HepG2 (cell line): ENCODE data around the gene ALPL. TPM values are rescaled to one million over a fixed set of nuclear protein-coding genes. Genes with fewer than 3 reads are reported as not detected.

Experiments
- ATAC-seq: fragments of 200-7000 bp; cut with Tn5 transposase; 3 replicates; pipeline ENCODE4 v1.9.1; 2020; ENCODE audit warnings: mild to moderate bottlenecking, moderate library complexity
- BruUV-seq: library from RNA; stranded (reverse); fragments of 400-500 nt; replicated peaks from 2 replicates; lab custom pipeline; 2021; lab: Mats Ljungman, UMichigan
- CTCF ChIA-PET: fragments of 300-600 bp; formaldehyde crosslinking; extraction: SDS; loops from one replicate; lab custom pipeline; 2021; ENCODE audit warnings: low total read pairs, inconsistent platforms, low intra/inter-chr PET ratio; lab: Yijun Ruan, JAX
- POLR2A ChIA-PET: fragments of 350-600 bp; sonication (Branson Sonifier 250); formaldehyde crosslinking; loops from one replicate; lab custom pipeline; 2020; ENCODE audit warnings: antibody characterized with exemption, inconsistent platforms; lab: Yijun Ruan, JAX
- DNase-seq: peaks from one replicate; pipeline ENCODE4 v3.0.0-alpha.2; 2015; ENCODE audit warnings: low spot score
- FAIRE-seq: peaks from 3 replicates; lab custom pipeline; 2011; peaks lifted over from hg19 to GRCh38; lab: Jason Lieb, UNC
- H2AFZ ChIP-seq: one replicate; pipeline ENCODE4 v1.6.1; 2011; ENCODE audit warnings: low read length, inconsistent platforms
- H3K27ac ChIP-seq: fragments of 300-600 bp; 3 replicates; pipeline ENCODE4 v1.8.0; 2011; ENCODE audit warnings: mixed run types, mild to moderate bottlenecking, mixed read lengths, low read length, inconsistent platforms; ENCODE audit not compliant: insufficient read depth; ENCODE audit errors: extremely low read length
- H3K27me3 ChIP-seq, 2 experiments: fragments of 200-600 bp in 1 of 2; 2 replicates in 1 of 2; 3 replicates in 1 of 2; pipeline versions ENCODE4 v1.6.0 to v1.8.0; 2011; ENCODE audit warnings: low read length in 2 of 2, mild to moderate bottlenecking in 2 of 2, moderate library complexity in 2 of 2, inconsistent platforms in 1 of 2; ENCODE audit not compliant: insufficient read depth in 2 of 2, control insufficient read depth in 1 of 2
- H3K36me3 ChIP-seq, 2 experiments: fragments of 200-600 bp in 1 of 2; replicated peaks in 1 of 2; 2 replicates in 1 of 2; 3 replicates in 1 of 2; pipeline versions ENCODE4 v1.5.1 to v1.8.0; 2011; ENCODE audit warnings: low read length in 2 of 2, inconsistent platforms in 1 of 2; ENCODE audit not compliant: insufficient read depth in 2 of 2, control insufficient read depth in 1 of 2
- H3K4me1 ChIP-seq: 2 replicates; pipeline ENCODE4 v1.5.1; 2012; ENCODE audit warnings: low read length, inconsistent platforms; ENCODE audit not compliant: insufficient read depth
- H3K4me2 ChIP-seq: 2 replicates; pipeline ENCODE4 v1.6.0; 2011; ENCODE audit warnings: low read depth, low read length, inconsistent platforms
- H3K4me3 ChIP-seq, 3 experiments: fragments of 200-600 bp in 1 of 3; sonication (generic), shearing (Covaris generic) in 1 of 3; replicated peaks in 1 of 3; 2 replicates each; pipeline ENCODE4 v1.5.1; 2011 to 2016; ENCODE audit warnings: low read length in 3 of 3, inconsistent platforms in 2 of 3, low read depth in 2 of 3, mild to moderate bottlenecking in 2 of 3, control low read depth in 1 of 3, mixed read lengths in 1 of 3; ENCODE audit not compliant: insufficient read depth in 1 of 3
- H3K79me2 ChIP-seq: one replicate; pipeline ENCODE4 v1.6.1; 2011; ENCODE audit warnings: low read length, inconsistent platforms; ENCODE audit not compliant: insufficient read depth
- H3K9ac ChIP-seq: 2 replicates; pipeline ENCODE4 v1.6.0; 2011; ENCODE audit warnings: mild to moderate bottlenecking, low read depth, low read length, inconsistent platforms; ENCODE audit not compliant: insufficient read depth
- H3K9me3 ChIP-seq: 2 replicates; pipeline ENCODE4 v1.5.1; 2012; ENCODE audit warnings: mild to moderate bottlenecking, low read length
- H4K20me1 ChIP-seq: 2 replicates; pipeline ENCODE4 v1.6.0; 2011; ENCODE audit warnings: inconsistent platforms, mild to moderate bottlenecking, low read length, moderate library complexity; ENCODE audit not compliant: insufficient read depth
- AKAP8 ChIP-seq: sonication (generic); formaldehyde crosslinking; IDR thresholded peaks from 2 replicates; pipeline ENCODE4 v1.5.1; 2020; ENCODE audit warnings: mild to moderate bottlenecking, missing genetic modification reagents
- ARID5B ChIP-seq: IDR thresholded peaks from 2 replicates; pipeline ENCODE4 v1.4.0; 2020; ENCODE audit warnings: mild to moderate bottlenecking, missing genetic modification reagents
- ATF2 ChIP-seq: sonication (generic); formaldehyde crosslinking; IDR thresholded peaks from 2 replicates; pipeline ENCODE4 v1.4.0; 2020; ENCODE audit warnings: missing genetic modification reagents
- FOXA1 ChIP-seq, 2 experiments: fragments of 450-650 bp in 1 of 2; sonication (generic) in 1 of 2; formaldehyde crosslinking in 1 of 2; IDR thresholded peaks; 2 replicates each; pipeline versions ENCODE4 v1.4.0 to v1.6.1; 2016 to 2020; ENCODE audit warnings: missing genetic modification reagents in 1 of 2
- JUNB ChIP-seq: sonication (generic); formaldehyde crosslinking; IDR thresholded peaks from 2 replicates; pipeline ENCODE4 v1.8.0; 2022; ENCODE audit warnings: missing genetic modification reagents, mild to moderate bottlenecking, borderline replicate concordance
- SATB2 ChIP-seq: sonication (generic); formaldehyde crosslinking; IDR thresholded peaks from 2 replicates; pipeline ENCODE4 v1.5.0; 2020; ENCODE audit warnings: missing genetic modification reagents
- SMARCE1 ChIP-seq: fragments of 450-650 bp; IDR thresholded peaks from 2 replicates; pipeline ENCODE4 v1.6.1; 2017; ENCODE audit warnings: borderline replicate concordance
- SUZ12 ChIP-seq: fragments of 150-350 bp; IDR thresholded peaks from 2 replicates; pipeline ENCODE4 v1.6.1; 2014; ENCODE audit warnings: low read depth, low read length
- YY1 ChIP-seq: IDR thresholded peaks from 2 replicates; pipeline ENCODE4 v1.6.1; 2011; ENCODE audit warnings: low read length, low read depth, moderate library complexity, mild to moderate bottlenecking; ENCODE audit not compliant: insufficient read depth, insufficient replicate concordance
- ZBTB46 ChIP-seq: sonication (generic); formaldehyde crosslinking; IDR thresholded peaks from 2 replicates; pipeline ENCODE4 v1.4.0; 2020; ENCODE audit warnings: mild to moderate bottlenecking, missing genetic modification reagents, borderline replicate concordance
- ZNF264 ChIP-seq: sonication (generic); formaldehyde crosslinking; IDR thresholded peaks from 2 replicates; pipeline ENCODE4 v1.4.0; 2020; ENCODE audit warnings: missing genetic modification reagents
- ZNF362 ChIP-seq: sonication (generic); formaldehyde crosslinking; IDR thresholded peaks from 2 replicates; pipeline ENCODE4 v1.4.0; 2020; ENCODE audit warnings: missing genetic modification reagents, mild to moderate bottlenecking, borderline replicate concordance
- ZNF572 ChIP-seq: sonication (generic); formaldehyde crosslinking; IDR thresholded peaks from 2 replicates; pipeline ENCODE4 v1.5.1; 2020; ENCODE audit warnings: mild to moderate bottlenecking, missing genetic modification reagents
- ZNF678 ChIP-seq: sonication (generic); formaldehyde crosslinking; IDR thresholded peaks from 2 replicates; pipeline ENCODE4 v1.4.0; 2020; ENCODE audit warnings: mild to moderate bottlenecking, missing genetic modification reagents
- ZNF777 ChIP-seq: sonication (generic); formaldehyde crosslinking; IDR thresholded peaks from 2 replicates; pipeline ENCODE4 v1.4.0; 2020; ENCODE audit warnings: missing genetic modification reagents
- ZNF780A ChIP-seq: sonication (generic); formaldehyde crosslinking; IDR thresholded peaks from 2 replicates; pipeline ENCODE4 v1.8.0; 2022; ENCODE audit warnings: mild to moderate bottlenecking, missing genetic modification reagents, moderate library complexity
- WGBS: methylation state at CpG from one replicate; pipeline ENCODE4 v1.1.6; 2017; ENCODE audit warnings: low lambda C conversion rate; 5-methylcytosine and 5-hydroxymethylcytosine counted together
- in situ Hi-C: cut with HindIII; loops from 2 replicates; pipeline ENCODE4 v1.10.0; 2017; ENCODE audit warnings: low pct_unique_long_range_greater_than_20kb; ENCODE audit not compliant: extremely low pct_ligation_motif_present
- intact Hi-C: fragments of 100-400 bp; cut with micrococcal nuclease; formaldehyde crosslinking; loops from one replicate; pipeline ENCODE4 v1.10.0; 2022; ENCODE audit not compliant: unreplicated experiment
- polyA plus RNA-seq, 8 experiments: library from polyadenylated mRNA; depleted of rRNA in 3 of 8; stranded (reverse) in 7 of 8; unstranded in 1 of 8; fragments of >200 nt; fragmentation: Illumina TruSeq in 4 of 8; extraction: Trizol in 4 of 8; gene quantifications; 2 replicates each; pipeline versions ENCODE4 v1.2.1 to v1.2.3, GENCODE V29; 2011 to 2016; ENCODE audit warnings: low read depth in 4 of 8, missing spikeins in 1 of 8, mixed read lengths in 1 of 8; ENCODE audit not compliant: insufficient read depth in 1 of 8
- total RNA-seq, 5 experiments: library from RNA; depleted of rRNA; stranded (reverse); fragments of >200 nt; fragmentation: Illumina TruSeq; extraction: Trizol; gene quantifications; 2 replicates each; pipeline ENCODE4 v1.2.3, GENCODE V29; 2016; ENCODE audit warnings: low read depth in 1 of 5

ALPL gene
- total and polyA plus RNA-seq, 2 of the 13 experiments (the other 11 are each of a cell fraction or from before 2014, with no cell fraction given) = 0.12 TPM; not detected in 1

GRCh38 chr1:21593231-21593630 lies 84.0 kb downstream of the ALPL start:
- in situ Hi-C loops = no loop called here
- H3K9ac ChIP-seq = no peak overlapping the region
- H3K27ac ChIP-seq = no peak overlapping the region
- H3K27me3 ChIP-seq = peaks cover 0 to 27% of the 10 kb centered on the region in 2 experiments; a peak in 3 of 5 replicates
- no CpG with 5 or more reads among the region's 8 CpGs for WGBS
- POLR2A ChIA-PET = no interaction called here
- no peaks in the 10 kb centered on the region for H3K79me2 ChIP-seq
- peaks cover 4 to 7% of the 10 kb centered on the region in 2 experiments; a peak in 2 of 5 replicates for H3K36me3 ChIP-seq
- ATAC-seq = no peak
- H3K4me1 ChIP-seq = peaks cover 35% of the 10 kb centered on the region
- no peak for FAIRE-seq
- H3K4me2 ChIP-seq = no peak overlapping the region
- no peaks in the 10 kb centered on the region for H3K9me3 ChIP-seq
- no peak overlapping the region for H2AFZ ChIP-seq
- CTCF ChIA-PET = no interaction called here
- TF ChIP-seq ZNF678 (no peak), SUZ12 (no peak), ATF2 (CRISPR knock-in tag) (no peak), AKAP8 (no peak), ZNF777 (CRISPR knock-in tag) (no peak), YY1 (no peak), ZBTB46 (CRISPR knock-in tag) (no peak), SATB2 (CRISPR knock-in tag) (no peak), ARID5B (no peak), JUNB (no peak), ZNF572 (CRISPR knock-in tag) (no peak), SMARCE1 (no peak), FOXA1 (IDR thresholded peaks at IDR 0.05) (no peak), FOXA1 (CRISPR knock-in tag; IDR thresholded peaks at IDR 0.05) (no peak), ZNF264 (CRISPR knock-in tag) (no peak), ZNF780A (CRISPR knock-in tag) (no peak), ZNF362 (CRISPR knock-in tag) (no peak)
- TF ChIP-seq, all 625 proteins: peak for 0
- no peak for DNase-seq
- intact Hi-C loops = no loop called here
- H3K4me3 ChIP-seq = no peak overlapping the region
- no TSS peak for BruUV-seq
- no peaks in the 10 kb centered on the region; the same call in 1 of the 2 replicates for H4K20me1 ChIP-seq
